Progenitor cell of endocrine pancreas (in vitro differentiated cells): Measurements from ENCODE around the gene DMRTC1. TPM values are rescaled to one million over a fixed set of nuclear protein-coding genes. Genes with fewer than 3 reads are reported as not detected.
"Not testable (repeated sequence)": the region's sequence is repeated elsewhere in the genome, so short reads cannot be mapped to it uniquely, and the experiment has no call there.

Source experiments
- DNase-seq: peaks from one replicate; pipeline ENCODE4 v3.0.0; 2021; ENCODE audit warnings: low spot score; ENCODE audit not compliant: unreplicated experiment
- H3K27ac Mint-ChIP-seq: 2 replicates; pipeline ENCODE4 v1.8.0; 2021; ENCODE audit warnings: mild to moderate bottlenecking, moderate library complexity, mixed read lengths
- H3K27me3 Mint-ChIP-seq: 2 replicates; pipeline ENCODE4 v1.8.0; 2021; ENCODE audit warnings: mixed read lengths
- H3K36me3 Mint-ChIP-seq: 2 replicates; pipeline ENCODE4 v1.8.0; 2022; ENCODE audit warnings: mixed read lengths; ENCODE audit not compliant: insufficient read depth
- H3K4me1 Mint-ChIP-seq: 2 replicates; pipeline ENCODE4 v1.8.0; 2021; ENCODE audit warnings: low read depth, mixed read lengths
- H3K4me3 Mint-ChIP-seq: 2 replicates; pipeline ENCODE4 v1.8.0; 2021; ENCODE audit warnings: low read depth, mild to moderate bottlenecking, moderate library complexity, mixed read lengths
- H3K9me3 Mint-ChIP-seq: 2 replicates; pipeline ENCODE4 v1.8.0; 2021; ENCODE audit warnings: low read depth, mixed read lengths
- long read RNA-seq: library from polyadenylated mRNA; unstranded; transcript quantifications from one replicate; pipeline ENCODE4 v2.0.0, GENCODE V29; 2020
- total RNA-seq: library from RNA; stranded (reverse); gene quantifications from 2 replicates; pipeline ENCODE4 v1.2.1, GENCODE V29; 2021

The DMRTC1 gene, protein sequence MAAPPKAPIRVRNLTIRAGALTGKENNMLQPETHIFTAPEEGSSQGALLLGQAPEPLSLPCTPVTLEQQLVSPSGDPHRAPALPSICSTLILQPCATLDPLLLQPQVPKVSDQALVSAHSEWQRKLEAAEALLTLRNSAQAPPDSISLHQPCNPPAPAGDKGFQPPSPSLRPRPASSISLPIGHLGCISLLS
- total RNA-seq: 0.60 and 1.8 TPM in 2 replicates
- long read RNA-seq, partial matches to known transcripts: 0 of 1 reads
- long read RNA-seq, other reads (novel, unspliced or antisense): 1 of 1 reads

DNA sequence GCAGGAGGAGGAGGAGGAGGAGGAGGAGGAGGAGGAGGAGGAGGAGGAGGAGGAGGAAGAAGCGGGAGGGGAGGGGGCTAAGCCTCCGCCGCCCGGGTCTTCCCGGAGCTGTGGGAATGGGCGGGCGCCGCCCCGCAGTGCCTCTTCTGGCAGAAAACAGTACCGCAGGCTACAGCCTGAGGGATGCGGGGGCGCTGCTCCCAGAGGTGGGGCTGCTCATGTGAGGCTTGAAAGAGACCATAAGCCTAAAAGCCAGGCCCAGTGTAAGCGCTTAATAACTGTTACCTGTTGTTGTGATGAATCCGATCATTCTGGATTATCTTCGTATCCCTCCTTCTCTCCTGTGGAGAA, at the start of gene DMRTC1:
Gene DMRTC1 (minus strand): TSS at position 19 of the 351 bp plus-strand sequence. CDS start 68,143 bp downstream, outside the sequence.
- not testable (repeated sequence) for H3K27me3 Mint-ChIP-seq, H3K4me3 Mint-ChIP-seq, DNase-seq, H3K27ac Mint-ChIP-seq, H3K36me3 Mint-ChIP-seq, H3K4me1 Mint-ChIP-seq, H3K9me3 Mint-ChIP-seq

DNA sequence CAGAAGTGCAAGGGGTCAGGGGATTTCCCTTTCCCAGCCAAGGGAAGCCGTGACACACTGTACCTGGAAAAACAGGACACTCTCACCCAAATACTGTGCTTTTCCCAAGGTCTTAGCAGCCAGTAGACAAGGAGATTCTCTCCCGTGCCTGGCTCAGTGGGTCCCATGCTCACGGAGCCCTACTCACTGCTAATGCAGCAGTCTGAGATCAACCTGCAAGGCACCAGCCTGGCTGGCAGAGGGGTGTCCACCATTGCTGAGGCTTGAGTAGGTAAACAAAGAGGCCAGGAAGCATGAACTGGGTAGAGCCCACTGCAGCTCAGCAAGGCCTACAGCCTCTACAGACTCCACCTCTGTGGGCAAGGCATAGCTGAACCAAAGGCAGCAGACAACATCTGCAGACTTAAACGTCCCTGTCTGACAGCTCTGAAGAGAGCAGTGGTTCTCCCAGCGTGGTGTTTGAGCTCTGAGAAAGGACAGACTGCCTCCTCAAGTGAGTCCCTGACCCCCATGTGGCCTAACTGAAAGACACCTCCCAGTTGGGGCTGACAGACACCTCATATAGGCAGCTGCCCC, 37.3 kb upstream of the DMRTC1 start:
- not testable (repeated sequence) for H3K4me3 Mint-ChIP-seq, H3K4me1 Mint-ChIP-seq, H3K27me3 Mint-ChIP-seq, H3K36me3 Mint-ChIP-seq, DNase-seq, H3K27ac Mint-ChIP-seq
- H3K9me3 Mint-ChIP-seq: peaks cover 30% of the 10 kb centered on the region

DNA sequence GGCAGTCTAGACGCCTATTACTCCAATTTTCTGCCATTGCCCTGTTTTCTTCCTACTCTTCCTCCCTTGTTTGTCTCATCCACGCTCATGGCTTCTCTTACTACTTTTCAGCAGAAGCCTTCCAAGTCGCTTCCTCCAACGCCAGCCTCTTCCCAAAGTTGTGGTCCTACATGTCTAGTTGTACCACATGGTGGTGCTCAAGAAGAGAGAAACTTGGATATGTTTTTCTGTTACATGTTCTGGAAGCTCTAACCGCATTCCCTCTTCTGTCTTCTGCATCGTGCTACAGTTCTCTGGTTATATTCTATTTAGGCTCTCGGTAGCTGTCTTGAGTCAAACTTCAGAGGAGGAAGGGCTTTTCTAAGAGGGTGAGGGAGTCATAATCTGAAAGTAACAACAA, 31.2 kb upstream of the DMRTC1 start:
- not testable (repeated sequence) for H3K4me1 Mint-ChIP-seq, H3K27me3 Mint-ChIP-seq, H3K27ac Mint-ChIP-seq, H3K4me3 Mint-ChIP-seq, DNase-seq, H3K36me3 Mint-ChIP-seq, H3K9me3 Mint-ChIP-seq

DNA sequence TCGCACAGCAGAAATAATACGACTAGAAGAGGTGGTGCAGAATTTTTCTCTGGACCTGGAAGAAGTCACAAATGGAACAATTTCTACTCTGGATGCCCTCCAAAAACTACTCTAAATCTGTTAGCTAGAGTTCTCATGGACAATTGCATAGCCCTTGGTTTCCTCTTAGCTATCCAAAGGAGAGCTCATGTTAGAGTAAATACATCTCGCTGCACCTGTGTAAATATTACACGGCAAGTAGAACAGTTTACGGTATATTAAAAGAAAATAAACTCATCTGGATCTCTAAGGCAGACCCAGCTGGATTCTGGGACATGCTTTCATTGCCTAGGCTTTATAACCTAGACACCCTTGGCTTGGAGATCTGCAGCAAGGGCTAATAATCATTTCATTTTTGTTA, 28.2 kb upstream of the DMRTC1 start:
- not testable (repeated sequence) for H3K4me3 Mint-ChIP-seq, H3K27me3 Mint-ChIP-seq, H3K36me3 Mint-ChIP-seq, H3K27ac Mint-ChIP-seq, H3K4me1 Mint-ChIP-seq, H3K9me3 Mint-ChIP-seq, DNase-seq

DNA sequence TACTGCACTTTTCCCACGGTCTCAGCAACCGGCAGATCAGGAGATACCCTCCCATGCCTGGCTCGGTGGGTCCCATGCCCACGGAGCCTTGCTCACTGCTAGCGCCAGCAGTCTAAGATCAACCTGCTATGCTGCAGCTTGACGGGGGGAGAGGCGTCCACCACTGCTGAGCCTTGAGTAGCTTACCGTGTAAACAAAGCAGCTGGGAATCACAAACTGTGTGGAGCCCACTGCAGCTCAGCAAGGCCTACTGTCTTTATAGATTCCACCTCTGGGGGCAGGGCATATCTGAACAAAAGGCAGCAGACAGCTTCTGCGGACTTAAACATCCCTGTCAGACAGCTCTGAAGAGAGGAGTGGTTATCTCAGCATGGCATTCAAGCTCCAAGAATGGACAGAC, 16.3 kb upstream of the DMRTC1 start:
- H3K36me3 Mint-ChIP-seq, H3K27ac Mint-ChIP-seq, H3K4me3 Mint-ChIP-seq, DNase-seq, H3K9me3 Mint-ChIP-seq, H3K27me3 Mint-ChIP-seq, H3K4me1 Mint-ChIP-seq: not testable (repeated sequence)

DNA sequence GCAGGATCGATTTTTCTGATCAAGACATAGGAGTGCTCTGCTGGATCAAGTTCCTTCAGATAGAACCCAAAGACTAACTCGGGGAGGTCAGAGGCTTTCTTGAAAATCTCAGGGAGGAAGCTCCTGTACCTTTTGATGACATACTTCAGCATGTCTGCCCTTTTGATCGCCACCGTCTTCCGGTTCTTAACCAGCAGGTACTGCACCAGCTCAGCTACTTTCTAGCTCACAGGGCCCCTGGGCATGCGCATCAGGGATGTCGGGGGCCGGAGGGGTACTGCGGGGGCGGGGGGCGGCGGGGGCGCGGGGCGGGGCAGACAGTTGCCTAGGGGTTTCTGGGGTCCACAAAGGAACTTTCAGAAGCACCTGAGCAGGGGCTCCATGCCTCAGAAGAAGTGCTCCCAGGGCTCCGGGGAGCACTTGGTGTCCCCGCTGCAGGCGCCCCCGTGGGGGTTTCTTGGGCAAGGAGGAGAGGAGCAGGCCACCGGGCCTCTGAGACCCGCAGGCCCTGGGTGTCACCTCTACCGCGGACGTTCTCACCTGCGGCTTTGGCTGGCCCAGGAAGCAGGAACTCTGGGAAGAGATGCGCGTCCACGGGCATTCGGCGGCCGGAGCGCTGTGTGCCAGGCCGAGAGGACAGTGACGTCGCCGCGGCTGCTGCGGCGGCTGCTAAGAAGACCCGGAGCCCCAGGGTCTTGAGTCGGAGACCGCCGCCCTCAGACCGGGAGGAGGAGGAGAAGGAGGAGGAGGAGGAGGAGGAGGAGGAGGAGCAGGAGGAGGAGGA, 410 bp downstream of the DMRTC1 start:
- not testable (repeated sequence) for H3K4me3 Mint-ChIP-seq, H3K36me3 Mint-ChIP-seq, DNase-seq, H3K9me3 Mint-ChIP-seq, H3K27me3 Mint-ChIP-seq, H3K4me1 Mint-ChIP-seq, H3K27ac Mint-ChIP-seq

DNA sequence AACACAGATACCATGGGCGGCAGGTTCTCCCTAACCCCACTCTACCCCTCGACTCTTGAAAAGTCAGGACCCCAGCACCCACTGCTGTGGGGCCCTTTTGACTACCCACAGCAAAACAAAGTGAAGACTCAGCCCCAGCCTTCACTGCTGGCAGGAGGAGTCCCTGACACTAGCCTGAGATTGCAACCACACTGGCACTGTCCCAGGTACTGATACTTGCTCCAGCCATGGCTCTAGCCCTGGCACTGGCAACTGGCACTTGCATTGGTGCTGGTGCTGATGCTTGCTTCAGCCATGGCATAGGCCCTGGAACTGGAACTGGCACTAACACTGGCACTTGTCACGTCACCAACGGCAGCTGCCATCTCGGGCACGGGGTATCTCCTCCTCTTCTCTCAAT, 1.4 kb downstream of the DMRTC1 start:
- not testable (repeated sequence) for H3K9me3 Mint-ChIP-seq, H3K27ac Mint-ChIP-seq, H3K4me1 Mint-ChIP-seq, H3K4me3 Mint-ChIP-seq, DNase-seq, H3K27me3 Mint-ChIP-seq, H3K36me3 Mint-ChIP-seq

DNA sequence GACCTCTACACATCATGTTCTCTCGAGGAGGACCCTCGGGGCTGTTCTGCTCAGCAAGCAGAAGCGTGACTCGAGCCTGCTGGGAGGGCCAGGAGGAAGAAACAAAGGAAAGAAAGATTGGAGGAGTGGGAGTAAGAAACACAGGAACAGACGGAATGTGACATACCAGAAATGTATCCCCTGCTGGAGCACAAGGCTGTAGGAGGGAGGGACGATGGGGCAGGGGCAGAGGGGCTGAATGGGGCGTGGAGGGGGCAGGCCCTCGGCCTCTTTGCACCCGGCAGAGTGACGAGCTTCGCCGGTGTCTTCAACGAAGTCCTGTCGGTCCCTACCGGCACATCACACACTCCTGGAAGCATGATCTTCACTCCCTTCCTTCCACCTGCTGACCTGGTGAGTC, 5.7 kb downstream of the DMRTC1 start, which contains the start of gene FAM236A:
Gene FAM236A (plus strand): TSS at position 301 of the 400 bp plus-strand sequence. CDS start 57 bp downstream, at position 358.
- H3K36me3 Mint-ChIP-seq, H3K4me3 Mint-ChIP-seq, H3K27me3 Mint-ChIP-seq, H3K4me1 Mint-ChIP-seq, H3K9me3 Mint-ChIP-seq, DNase-seq, H3K27ac Mint-ChIP-seq: not testable (repeated sequence)

DNA sequence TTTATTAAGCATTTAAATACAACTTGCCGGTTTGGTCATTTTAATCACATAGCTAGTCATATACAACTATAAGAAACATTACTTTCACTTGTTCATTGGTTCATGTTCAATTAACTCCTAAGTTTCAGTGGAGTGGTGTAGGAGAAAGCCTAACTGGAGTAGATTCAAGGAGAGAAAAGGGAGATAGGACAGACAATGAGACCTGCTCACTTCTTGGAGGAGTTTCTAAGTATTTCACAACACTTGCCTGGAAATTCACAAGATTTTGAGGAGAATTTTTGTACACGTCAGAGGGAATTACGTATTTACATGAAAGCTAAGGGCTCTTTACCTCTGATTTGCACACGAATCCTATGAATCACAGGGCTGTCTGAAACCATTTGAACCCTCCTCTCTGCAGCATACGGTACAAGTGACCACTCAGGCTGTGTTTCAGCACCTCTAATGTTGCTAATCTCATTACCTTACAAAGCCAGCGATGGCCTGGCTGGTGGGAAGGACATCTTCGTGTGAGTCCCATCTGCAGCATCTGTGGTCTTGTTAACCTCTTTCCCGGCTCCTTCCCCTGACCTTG, 6.7 kb downstream of the DMRTC1 start:
- not testable (repeated sequence) for H3K9me3 Mint-ChIP-seq, H3K27me3 Mint-ChIP-seq, H3K4me3 Mint-ChIP-seq, H3K36me3 Mint-ChIP-seq, H3K4me1 Mint-ChIP-seq, DNase-seq, H3K27ac Mint-ChIP-seq

DNA sequence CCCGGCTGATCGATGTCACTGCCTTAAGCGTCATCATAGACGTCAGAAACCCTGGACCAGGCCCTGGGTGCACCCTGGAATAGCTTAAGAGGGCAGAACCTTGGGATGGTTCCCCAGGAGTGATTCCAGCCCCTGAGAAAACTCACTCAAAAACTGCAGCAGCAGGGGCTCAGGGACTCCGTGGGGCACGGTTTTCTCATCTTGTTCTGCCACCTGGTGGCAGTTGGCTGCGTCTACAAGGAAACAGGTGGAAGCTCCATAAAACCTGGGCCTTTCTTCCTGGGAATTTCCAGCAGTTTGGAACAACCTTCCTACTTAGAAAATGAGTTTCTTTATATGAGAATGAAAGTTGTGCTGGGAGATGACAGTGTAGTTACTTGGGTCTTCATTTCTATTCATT, 7.2 kb downstream of the DMRTC1 start:
- not testable (repeated sequence) for H3K4me1 Mint-ChIP-seq, H3K36me3 Mint-ChIP-seq, DNase-seq, H3K9me3 Mint-ChIP-seq, H3K27me3 Mint-ChIP-seq, H3K27ac Mint-ChIP-seq, H3K4me3 Mint-ChIP-seq

DNA sequence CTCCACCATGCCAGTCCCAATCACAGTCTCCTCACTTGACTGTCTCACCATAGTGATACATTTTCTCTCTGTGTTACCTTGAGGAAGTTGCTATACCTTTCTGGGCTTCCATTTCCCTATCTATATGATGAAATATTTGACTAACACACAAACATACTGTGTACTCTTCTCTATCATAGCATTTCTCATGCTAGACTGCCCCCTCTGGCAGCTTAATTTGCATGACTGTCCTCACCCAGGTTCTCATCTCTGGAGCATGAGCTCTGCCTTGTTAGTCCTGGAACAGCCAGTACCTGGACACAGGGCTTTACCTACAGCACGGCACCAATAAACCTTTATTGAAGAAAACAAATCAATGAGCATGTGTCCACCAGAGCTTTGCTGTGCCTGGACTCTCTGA, 11.4 kb downstream of the DMRTC1 start:
- H3K4me1 Mint-ChIP-seq, H3K36me3 Mint-ChIP-seq, H3K4me3 Mint-ChIP-seq, H3K27ac Mint-ChIP-seq, H3K9me3 Mint-ChIP-seq, H3K27me3 Mint-ChIP-seq, DNase-seq: not testable (repeated sequence)

DNA sequence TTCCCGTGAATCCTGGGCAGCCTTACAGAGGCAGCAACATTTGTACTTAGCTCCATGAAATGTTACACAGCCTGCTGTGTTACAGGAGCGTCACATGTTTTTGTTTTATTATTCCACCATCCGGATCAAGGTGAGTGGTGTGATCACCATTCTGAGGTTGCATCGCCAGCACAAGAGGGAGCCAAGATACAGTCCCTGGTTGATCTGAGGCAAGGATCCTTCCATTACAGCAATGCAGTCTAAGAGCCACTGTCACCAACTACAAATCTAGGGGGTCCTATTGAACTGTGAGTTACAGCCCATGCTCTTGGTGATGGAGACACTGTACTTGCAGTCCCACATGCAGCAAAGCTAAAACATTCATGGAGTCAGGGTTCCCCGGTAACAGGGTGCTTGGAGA, 27.5 kb downstream of the DMRTC1 start:
- not testable (repeated sequence) for H3K27me3 Mint-ChIP-seq, H3K4me3 Mint-ChIP-seq, H3K4me1 Mint-ChIP-seq, H3K9me3 Mint-ChIP-seq, H3K36me3 Mint-ChIP-seq, H3K27ac Mint-ChIP-seq
- DNase-seq: peak; percentile 4

DNA sequence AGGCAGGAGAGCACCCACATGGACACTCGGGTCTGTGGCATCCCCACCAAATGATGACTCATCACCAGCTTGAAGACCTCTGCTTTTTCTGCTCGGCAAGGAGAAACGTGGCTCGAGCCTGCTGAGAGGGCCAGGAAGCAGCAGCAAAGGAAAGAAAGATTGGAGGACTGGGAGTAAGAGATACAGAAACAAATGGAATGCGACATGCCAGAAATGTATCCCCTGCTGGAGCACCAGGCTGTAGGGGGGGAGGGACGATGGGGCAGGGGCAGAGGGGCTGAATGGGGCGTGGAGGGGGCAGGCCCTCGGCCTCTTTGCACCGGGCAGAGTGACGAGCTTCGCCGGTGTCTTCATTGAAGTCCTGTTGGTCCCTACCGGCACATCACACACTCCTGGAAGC, 31.3 kb downstream of the DMRTC1 start, which contains the start of gene FAM236C:
Gene FAM236C (plus strand): TSS at position 301 of the 400 bp plus-strand sequence. CDS start 100 bp downstream, outside the sequence.
- not testable (repeated sequence) for H3K4me1 Mint-ChIP-seq, H3K4me3 Mint-ChIP-seq, H3K36me3 Mint-ChIP-seq, H3K9me3 Mint-ChIP-seq, DNase-seq, H3K27me3 Mint-ChIP-seq, H3K27ac Mint-ChIP-seq
